Mesenchymal stem cell (in vitro differentiated cells and primary cell): ENCODE results near the gene FAM120B.

Experiments
- DNase-seq: peaks from one replicate; pipeline ENCODE4 v3.0.0-alpha.2; 2013
- H2AFZ ChIP-seq: one replicate; pipeline ENCODE4 v1.6.1; 2013; ENCODE audit warnings: low read depth, mild to moderate bottlenecking, control low read depth, inconsistent platforms, low read length, moderate library complexity
- H2AK5ac ChIP-seq: 2 replicates; pipeline ENCODE4 v1.6.1; 2013; ENCODE audit warnings: low read length, moderate library complexity, mild to moderate bottlenecking, inconsistent platforms; ENCODE audit not compliant: severe bottlenecking
- H2BK120ac ChIP-seq: one replicate; pipeline ENCODE4 v1.6.1; 2013; ENCODE audit warnings: low read depth, mild to moderate bottlenecking, inconsistent platforms, low read length, moderate library complexity
- H2BK12ac ChIP-seq, 2 experiments: one replicate each; pipeline ENCODE4 v1.6.1; 2013; ENCODE audit warnings: inconsistent platforms in 2 of 2, low read length in 2 of 2, mild to moderate bottlenecking in 2 of 2, moderate library complexity in 2 of 2, control low read depth in 1 of 2
- H2BK15ac ChIP-seq: one replicate; pipeline ENCODE4 v1.6.1; 2013; ENCODE audit warnings: mild to moderate bottlenecking, low read depth, inconsistent platforms; ENCODE audit not compliant: poor library complexity, severe bottlenecking
- H2BK5ac ChIP-seq: 2 replicates; pipeline ENCODE4 v1.6.1; 2013; ENCODE audit warnings: low read depth, mild to moderate bottlenecking, low read length, control low read depth, inconsistent platforms; ENCODE audit not compliant: poor library complexity, severe bottlenecking
- H3K14ac ChIP-seq, 2 experiments: one replicate each; pipeline ENCODE4 v1.6.1; 2013; ENCODE audit warnings: inconsistent platforms in 2 of 2, low read length in 2 of 2, control low read depth in 1 of 2, mild to moderate bottlenecking in 1 of 2, moderate library complexity in 1 of 2
- H3K18ac ChIP-seq, 2 experiments: one replicate each; pipeline ENCODE4 v1.6.1; 2013; ENCODE audit warnings: inconsistent platforms in 2 of 2, low read length in 2 of 2, control low read depth in 1 of 2, low read depth in 1 of 2, mild to moderate bottlenecking in 1 of 2
- H3K23ac ChIP-seq, 2 experiments: one replicate each; pipeline ENCODE4 v1.6.1; 2013; ENCODE audit warnings: inconsistent platforms in 2 of 2, low read length in 2 of 2, mild to moderate bottlenecking in 2 of 2, moderate library complexity in 2 of 2, control low read depth in 1 of 2
- H3K27ac ChIP-seq: 2 replicates; pipeline ENCODE4 v1.5.1; 2013; ENCODE audit warnings: mild to moderate bottlenecking, moderate library complexity, low read length, control low read depth, inconsistent platforms; ENCODE audit not compliant: poor library complexity, severe bottlenecking
- H3K27me3 ChIP-seq, 2 experiments: 2 replicates each; pipeline versions ENCODE4 v1.6.1 to v1.7.0; 2013; ENCODE audit warnings: low read length in 2 of 2, mild to moderate bottlenecking in 2 of 2, moderate library complexity in 2 of 2, control low read depth in 1 of 2, inconsistent platforms in 1 of 2; ENCODE audit not compliant: control insufficient read depth in 1 of 2, insufficient read depth in 1 of 2
- H3K36me3 ChIP-seq, 2 experiments: 2 replicates each; pipeline versions ENCODE4 v1.6.1 to v1.7.0; 2013; ENCODE audit warnings: low read length in 2 of 2, control low read depth in 1 of 2, inconsistent platforms in 1 of 2, low read depth in 1 of 2, mild to moderate bottlenecking in 1 of 2; ENCODE audit not compliant: insufficient read depth in 2 of 2, control insufficient read depth in 1 of 2
- H3K4ac ChIP-seq, 2 experiments: one replicate each; pipeline ENCODE4 v1.6.1; 2013; ENCODE audit warnings: inconsistent platforms in 2 of 2, low read length in 2 of 2, mild to moderate bottlenecking in 2 of 2, moderate library complexity in 2 of 2, control low read depth in 1 of 2, low read depth in 1 of 2
- H3K4me1 ChIP-seq: 2 replicates; pipeline ENCODE4 v1.6.1; 2013; ENCODE audit warnings: low read depth, low read length, control low read depth; ENCODE audit not compliant: control insufficient read depth, insufficient read depth
- H3K4me2 ChIP-seq: 2 replicates; pipeline ENCODE4 v1.6.1; 2013; ENCODE audit warnings: low read length, mild to moderate bottlenecking, inconsistent platforms; ENCODE audit not compliant: poor library complexity, severe bottlenecking
- H3K4me3 ChIP-seq, 2 experiments: 2 replicates each; pipeline versions ENCODE4 v1.5.1 to v1.7.0; 2013; ENCODE audit warnings: low read length in 2 of 2, mild to moderate bottlenecking in 2 of 2, control low read depth in 1 of 2, low read depth in 1 of 2; ENCODE audit not compliant: insufficient read depth in 1 of 2
- H3K79me1 ChIP-seq: replicated peaks from 2 replicates; pipeline ENCODE4 v1.6.1; 2013; ENCODE audit warnings: mild to moderate bottlenecking, control low read depth, low read length, inconsistent platforms; ENCODE audit not compliant: poor library complexity, severe bottlenecking
- H3K9ac ChIP-seq: 2 replicates; pipeline ENCODE4 v1.7.0; 2013; ENCODE audit warnings: mild to moderate bottlenecking, low read length, moderate library complexity
- H3K9me3 ChIP-seq: 2 replicates; pipeline ENCODE4 v1.7.0; 2013; ENCODE audit warnings: mild to moderate bottlenecking, low read length; ENCODE audit not compliant: control insufficient read depth
- H4K8ac ChIP-seq: one replicate; pipeline ENCODE4 v1.6.1; 2013; ENCODE audit warnings: inconsistent platforms, mild to moderate bottlenecking, low read length, moderate library complexity
- H4K91ac ChIP-seq: one replicate; pipeline ENCODE4 v1.6.1; 2013; ENCODE audit warnings: mild to moderate bottlenecking, low read length, inconsistent platforms
- WGBS: methylation state at CpG from one replicate; pipeline ENCODE4 v1.1.7; 2013; ENCODE audit warnings: mixed read lengths; 5-methylcytosine and 5-hydroxymethylcytosine counted together

The FAM120B gene

GRCh38 chr6:170383466-170384035, 77.0 kb downstream of the FAM120B start:
- no peak overlapping the region for H4K91ac ChIP-seq
- no peaks in the 10 kb centered on the region for H3K27me3 ChIP-seq
- no peak overlapping the region for H2BK5ac ChIP-seq
- no peak overlapping the region for H3K27ac ChIP-seq
- H2AK5ac ChIP-seq: no peak overlapping the region
- peaks cover 5 to 31% of the 10 kb centered on the region in 2 experiments for H3K36me3 ChIP-seq
- no peaks in the 10 kb centered on the region for H3K9me3 ChIP-seq
- peaks cover 9% of the 10 kb centered on the region for H3K4me1 ChIP-seq
- H3K4me3 ChIP-seq: no peak overlapping the region
- 90% methylated on average over 6 of the region's 8 CpGs for WGBS
- no peak overlapping the region for H3K4ac ChIP-seq
- H2AFZ ChIP-seq: no peak overlapping the region
- peaks cover 14% of the 10 kb centered on the region for H3K79me1 ChIP-seq
- H2BK12ac ChIP-seq: no peak overlapping the region
- no peak for DNase-seq
- H3K9ac ChIP-seq: no peak overlapping the region
- no peak overlapping the region for H3K14ac ChIP-seq
- H2BK120ac ChIP-seq: no peak overlapping the region
- no peak overlapping the region for H4K8ac ChIP-seq
- no peak overlapping the region for H3K23ac ChIP-seq
- no peak overlapping the region for H3K18ac ChIP-seq
- H2BK15ac ChIP-seq: no peak overlapping the region
- no peak overlapping the region for H3K4me2 ChIP-seq

GRCh38 chr6:170385506-170385905, 78.9 kb downstream of the FAM120B start:
- Histone ChIP-seq H3K9ac (no peak overlapping the region), H2BK120ac (no peak overlapping the region), H3K9me3 (no peaks in the 10 kb centered on the region), H3K4me1 (peaks cover 8% of the 10 kb centered on the region), H2BK5ac (no peak overlapping the region), H2BK12ac (no peak overlapping the region), H3K27me3 (no peaks in the 10 kb centered on the region), H2BK15ac (no peak overlapping the region), H2AK5ac (no peak overlapping the region), H3K18ac (peak overlapping the region in 1 of 2 experiments; percentile 14), H3K27ac (no peak overlapping the region), H3K14ac (no peak overlapping the region), H3K23ac (no peak overlapping the region), H3K4ac (no peak overlapping the region), H2AFZ (no peak overlapping the region), H3K4me2 (no peak overlapping the region), H3K4me3 (no peak overlapping the region), H4K8ac (no peak overlapping the region), H4K91ac (no peak overlapping the region), H3K36me3 (peaks cover 7 to 42% of the 10 kb centered on the region in 2 experiments), H3K79me1 (peaks cover 8% of the 10 kb centered on the region)
- 99% methylated on average over 3 of the region's 5 CpGs for WGBS
- no peak for DNase-seq

- Histone ChIP-seq H3K36me3 (peaks cover 15 to 63% of the 10 kb centered on the region in 2 experiments), H3K18ac (no peak overlapping the region), H3K9me3 (no peaks in the 10 kb centered on the region), H4K8ac (no peak overlapping the region), H3K4me3 (no peak overlapping the region), H2BK120ac (no peak overlapping the region), H2AFZ (no peak overlapping the region), H3K4me1 (peaks cover 10% of the 10 kb centered on the region), H3K9ac (no peak overlapping the region), H3K23ac (no peak overlapping the region), H3K14ac (no peak overlapping the region), H2BK5ac (no peak overlapping the region), H2AK5ac (no peak overlapping the region), H2BK12ac (no peak overlapping the region), H3K27ac (no peak overlapping the region), H4K91ac (no peak overlapping the region), H3K4me2 (no peak overlapping the region), H3K79me1 (peaks cover 8% of the 10 kb centered on the region), H3K4ac (no peak overlapping the region), H2BK15ac (no peak overlapping the region), H3K27me3 (no peaks in the 10 kb centered on the region)
- 89% methylated on average over 7 of the region's 8 CpGs for WGBS
- peak; percentile 16 for DNase-seq
These were observed 81.6 kb downstream of the FAM120B start for GRCh38 chr6:170388113-170388512.

- 97% methylated on average over 6 of the region's 7 CpGs for WGBS
- no peaks in the 10 kb centered on the region for H3K9me3 ChIP-seq
- H4K91ac ChIP-seq: no peak overlapping the region
- no peak overlapping the region for H2BK15ac ChIP-seq
- no peak overlapping the region for H3K4me2 ChIP-seq
- no peaks in the 10 kb centered on the region for H3K27me3 ChIP-seq
- H2BK120ac ChIP-seq: no peak overlapping the region
- H3K4me1 ChIP-seq: peaks cover 10% of the 10 kb centered on the region
- no peak overlapping the region for H2AFZ ChIP-seq
- no peak overlapping the region for H3K27ac ChIP-seq
- no peak overlapping the region for H2AK5ac ChIP-seq
- no peak overlapping the region for H2BK12ac ChIP-seq
- DNase-seq: no peak
- H4K8ac ChIP-seq: no peak overlapping the region
- H3K79me1 ChIP-seq: peaks cover 14% of the 10 kb centered on the region
- no peak overlapping the region for H3K4me3 ChIP-seq
- no peak overlapping the region for H3K9ac ChIP-seq
- no peak overlapping the region for H3K18ac ChIP-seq
- peaks cover 53 to 92% of the 10 kb centered on the region in 2 experiments for H3K36me3 ChIP-seq
- H3K23ac ChIP-seq: no peak overlapping the region
- H3K14ac ChIP-seq: no peak overlapping the region
- no peak overlapping the region for H3K4ac ChIP-seq
- no peak overlapping the region for H2BK5ac ChIP-seq
These were observed 86.5 kb downstream of the FAM120B start for GRCh38 chr6:170393033-170393432.
